Astrocyte (in vitro differentiated cells and primary cell): ENCODE measurements around the gene IL17B. TPM values are rescaled to one million over a fixed set of nuclear protein-coding genes. Genes with fewer than 3 reads are reported as not detected.

Source experiments
- DNase-seq: peaks from one replicate; pipeline ENCODE4 v3.0.0-alpha.2; 2010; ENCODE audit warnings: low read depth
- FAIRE-seq: peaks from 2 replicates; lab custom pipeline; 2011; peaks lifted over from hg19 to GRCh38; lab: Jason Lieb, UNC
- H2AFZ ChIP-seq: 2 replicates; pipeline ENCODE4 v1.6.0; 2012; ENCODE audit warnings: low read depth, low read length, inconsistent platforms
- H3K27ac ChIP-seq: 2 replicates; pipeline ENCODE4 v1.5.1; 2011; ENCODE audit warnings: low read depth, low read length, inconsistent platforms
- H3K27me3 ChIP-seq: 2 replicates; pipeline ENCODE4 v1.6.0; 2011; ENCODE audit warnings: low read length, inconsistent platforms; ENCODE audit not compliant: insufficient read depth
- H3K36me3 ChIP-seq: 2 replicates; pipeline ENCODE4 v1.5.1; 2011; ENCODE audit warnings: low read length, inconsistent platforms; ENCODE audit not compliant: insufficient read depth
- H3K4me1 ChIP-seq: 2 replicates; pipeline ENCODE4 v1.5.1; 2011; ENCODE audit warnings: low read length, inconsistent platforms; ENCODE audit not compliant: insufficient read depth
- H3K4me2 ChIP-seq: 2 replicates; pipeline ENCODE4 v1.6.0; 2012; ENCODE audit warnings: low read length, inconsistent platforms
- H3K4me3 ChIP-seq: 2 replicates; pipeline ENCODE4 v1.5.1; 2011; ENCODE audit warnings: low read depth, mild to moderate bottlenecking, low read length, inconsistent platforms; ENCODE audit not compliant: insufficient read depth
- H3K79me2 ChIP-seq: 2 replicates; pipeline ENCODE4 v1.6.0; 2012; ENCODE audit warnings: mild to moderate bottlenecking, low read length, inconsistent platforms; ENCODE audit not compliant: insufficient read depth
- H3K9ac ChIP-seq: 2 replicates; pipeline ENCODE4 v1.6.0; 2012; ENCODE audit warnings: mild to moderate bottlenecking, low read length, inconsistent platforms
- H3K9me3 ChIP-seq: 2 replicates; pipeline ENCODE4 v1.5.1; 2012; ENCODE audit warnings: low read depth, mild to moderate bottlenecking, low read length, inconsistent platforms; ENCODE audit not compliant: insufficient read depth
- H4K20me1 ChIP-seq: 2 replicates; pipeline ENCODE4 v1.6.0; 2012; ENCODE audit warnings: low read length, inconsistent platforms; ENCODE audit not compliant: insufficient read depth
- H3K27ac Mint-ChIP-seq: one replicate; pipeline ENCODE4 v1.8.0; 2021; ENCODE audit warnings: mild to moderate bottlenecking, mixed read lengths; ENCODE audit not compliant: unreplicated experiment
- H3K27me3 Mint-ChIP-seq: one replicate; pipeline ENCODE4 v1.8.0; 2021; ENCODE audit warnings: low read depth, mixed read lengths; ENCODE audit not compliant: unreplicated experiment
- H3K36me3 Mint-ChIP-seq: one replicate; pipeline ENCODE4 v1.8.0; 2021; ENCODE audit warnings: low read depth, mixed read lengths; ENCODE audit not compliant: unreplicated experiment
- H3K4me1 Mint-ChIP-seq: one replicate; pipeline ENCODE4 v1.8.0; 2021; ENCODE audit warnings: low read depth, mixed read lengths; ENCODE audit not compliant: unreplicated experiment
- H3K4me3 Mint-ChIP-seq: one replicate; pipeline ENCODE4 v1.8.0; 2021; ENCODE audit warnings: mild to moderate bottlenecking, moderate library complexity, mixed read lengths; ENCODE audit not compliant: unreplicated experiment
- H3K9me3 Mint-ChIP-seq: one replicate; pipeline ENCODE4 v1.8.0; 2021; ENCODE audit warnings: mild to moderate bottlenecking, mixed read lengths; ENCODE audit not compliant: unreplicated experiment
- CTCF ChIP-seq: IDR thresholded peaks from 2 replicates; pipeline ENCODE4 v1.5.1; 2011; ENCODE audit warnings: low read depth, mild to moderate bottlenecking, inconsistent platforms, low read length, moderate library complexity; ENCODE audit not compliant: insufficient read depth
- EZH2 ChIP-seq: IDR thresholded peaks from 2 replicates; pipeline ENCODE4 v1.6.1; 2012; ENCODE audit warnings: mild to moderate bottlenecking, low read length, inconsistent platforms; ENCODE audit not compliant: insufficient read depth
- total RNA-seq: library from RNA; stranded (reverse); gene quantifications from 2 replicates; pipeline ENCODE4 v1.2.1, GENCODE V29; 2021

Gene IL17B
- total RNA-seq, 1 donor from 2014 or later, result 0.54 TPM

GRCh38 chr5:149419859-149420544 is 40.9 kb upstream of the IL17B start:
- no peak for FAIRE-seq
- H3K4me1 ChIP-seq, result peaks cover 77% of the 10 kb centered on the region
- H3K27ac ChIP-seq, result peak overlapping the region; percentile 19
- H3K4me2 ChIP-seq, result peak overlapping the region; percentile 9
- H3K27me3 ChIP-seq, result no peaks in the 10 kb centered on the region
- no peak overlapping the region for H2AFZ ChIP-seq
- H3K27me3 Mint-ChIP-seq, result no peaks in the 10 kb centered on the region
- H3K9ac ChIP-seq, result no peak overlapping the region
- no peak overlapping the region for H3K4me3 ChIP-seq
- peaks cover 64% of the 10 kb centered on the region for H3K79me2 ChIP-seq
- H3K36me3 Mint-ChIP-seq, result peaks cover 22% of the 10 kb centered on the region
- no peak for DNase-seq
- peak overlapping the region; percentile 69 for H3K27ac Mint-ChIP-seq
- H3K9me3 Mint-ChIP-seq, result no peaks in the 10 kb centered on the region
- H3K4me3 Mint-ChIP-seq, result no peak overlapping the region
- H3K4me1 Mint-ChIP-seq, result peaks cover 42% of the 10 kb centered on the region
- H3K9me3 ChIP-seq, result no peaks in the 10 kb centered on the region
- peaks cover 23% of the 10 kb centered on the region for H3K36me3 ChIP-seq
- H4K20me1 ChIP-seq, result peaks cover 61% of the 10 kb centered on the region
- TF ChIP-seq CTCF, result no peak
- no peak for TF ChIP-seq EZH2

GRCh38 chr5:149419532-149419858 is 40.4 kb upstream of the IL17B start:
- Histone ChIP-seq H3K4me1 (peaks cover 77% of the 10 kb centered on the region), H3K36me3 (peaks cover 18% of the 10 kb centered on the region), H3K4me3 (no peak overlapping the region), H4K20me1 (peaks cover 66% of the 10 kb centered on the region), H3K9me3 (no peaks in the 10 kb centered on the region), H3K79me2 (peaks cover 64% of the 10 kb centered on the region), H3K27me3 (no peaks in the 10 kb centered on the region), H2AFZ (no peak overlapping the region), H3K9ac (no peak overlapping the region), H3K4me2 (no peak overlapping the region), H3K27ac (no peak overlapping the region)
- Mint-ChIP-seq H3K27me3 (no peaks in the 10 kb centered on the region), H3K9me3 (no peaks in the 10 kb centered on the region), H3K4me3 (no peak overlapping the region), H3K36me3 (peaks cover 23% of the 10 kb centered on the region), H3K27ac (no peak overlapping the region), H3K4me1 (peaks cover 42% of the 10 kb centered on the region)
- no peak for DNase-seq
- FAIRE-seq, result no peak
- no peak for TF ChIP-seq CTCF
- no peak for TF ChIP-seq EZH2

GRCh38 chr5:149418910-149419531 is 39.9 kb upstream of the IL17B start:
- FAIRE-seq, result no peak
- Mint-ChIP-seq H3K27me3 (no peaks in the 10 kb centered on the region), H3K4me1 (peaks cover 46% of the 10 kb centered on the region), H3K27ac (no peak overlapping the region), H3K36me3 (peaks cover 24% of the 10 kb centered on the region), H3K4me3 (no peak overlapping the region), H3K9me3 (no peaks in the 10 kb centered on the region)
- no peak for TF ChIP-seq CTCF
- TF ChIP-seq EZH2, result no peak
- no peak for DNase-seq
- H3K4me1 ChIP-seq, result peaks cover 77% of the 10 kb centered on the region
- peaks cover 67% of the 10 kb centered on the region for H3K79me2 ChIP-seq
- H3K4me3 ChIP-seq, result no peak overlapping the region
- no peaks in the 10 kb centered on the region for H3K9me3 ChIP-seq
- H3K9ac ChIP-seq, result no peak overlapping the region
- H3K36me3 ChIP-seq, result peaks cover 18% of the 10 kb centered on the region
- H3K4me2 ChIP-seq, result no peak overlapping the region
- no peak overlapping the region for H3K27ac ChIP-seq
- no peaks in the 10 kb centered on the region for H3K27me3 ChIP-seq
- H2AFZ ChIP-seq, result no peak overlapping the region
- peaks cover 71% of the 10 kb centered on the region for H4K20me1 ChIP-seq
